Measurements from ENCODE around the gene TRAPPC1.

The TRAPPC1 gene

DNA sequence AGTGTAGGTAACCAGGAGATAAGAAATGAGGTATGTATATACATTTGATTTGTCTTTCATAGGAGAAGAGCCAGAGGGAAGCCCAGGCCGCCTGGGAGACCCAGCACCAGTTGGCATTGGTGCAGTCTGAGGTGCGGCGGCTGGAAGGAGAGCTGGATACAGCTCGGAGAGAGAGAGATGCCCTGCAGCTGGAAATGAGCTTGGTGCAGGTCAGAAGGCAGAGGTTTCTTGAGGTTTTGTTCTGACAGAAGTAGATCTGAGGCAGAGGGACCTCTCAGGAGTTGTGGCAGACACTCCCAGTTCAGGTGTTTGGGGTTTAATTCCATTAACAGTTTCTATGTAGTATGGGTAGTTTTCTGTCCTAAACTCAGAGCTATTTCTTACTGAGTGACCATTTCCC lies 8.3 kb upstream of the TRAPPC1 start:
- no peak for DNase-seq

GRCh38 chr17:7935859-7936258 lies 4.1 kb upstream of the TRAPPC1 start:
- no peak for DNase-seq

DNA sequence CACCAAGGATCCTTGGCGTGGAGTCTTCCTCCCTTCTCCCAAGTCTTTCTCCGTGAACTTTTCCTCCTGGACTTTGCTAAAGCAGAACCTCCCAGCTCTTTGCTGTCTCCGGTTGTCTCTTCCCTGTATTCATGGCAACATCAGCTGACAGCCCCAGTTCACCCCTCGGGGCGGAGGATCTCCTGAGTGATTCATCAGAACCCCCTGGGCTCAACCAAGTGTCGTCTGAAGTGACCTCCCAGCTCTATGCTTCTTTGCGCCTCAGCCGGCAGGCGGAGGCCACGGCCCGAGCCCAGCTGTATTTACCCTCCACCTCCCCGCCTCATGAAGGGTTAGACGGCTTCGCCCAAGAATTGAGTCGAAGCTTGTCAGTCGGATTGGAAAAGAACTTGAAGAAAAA lies 1.2 kb upstream of the TRAPPC1 start:
- DNase-seq: no peak

- no peak for DNase-seq
Observed at GRCh38 chr17:7932483-7932891, 741 bp upstream of the TRAPPC1 start.

GRCh38 chr17:7930841-7931631 lies 710 bp downstream of the TRAPPC1 start:
- no peak for DNase-seq

DNA sequence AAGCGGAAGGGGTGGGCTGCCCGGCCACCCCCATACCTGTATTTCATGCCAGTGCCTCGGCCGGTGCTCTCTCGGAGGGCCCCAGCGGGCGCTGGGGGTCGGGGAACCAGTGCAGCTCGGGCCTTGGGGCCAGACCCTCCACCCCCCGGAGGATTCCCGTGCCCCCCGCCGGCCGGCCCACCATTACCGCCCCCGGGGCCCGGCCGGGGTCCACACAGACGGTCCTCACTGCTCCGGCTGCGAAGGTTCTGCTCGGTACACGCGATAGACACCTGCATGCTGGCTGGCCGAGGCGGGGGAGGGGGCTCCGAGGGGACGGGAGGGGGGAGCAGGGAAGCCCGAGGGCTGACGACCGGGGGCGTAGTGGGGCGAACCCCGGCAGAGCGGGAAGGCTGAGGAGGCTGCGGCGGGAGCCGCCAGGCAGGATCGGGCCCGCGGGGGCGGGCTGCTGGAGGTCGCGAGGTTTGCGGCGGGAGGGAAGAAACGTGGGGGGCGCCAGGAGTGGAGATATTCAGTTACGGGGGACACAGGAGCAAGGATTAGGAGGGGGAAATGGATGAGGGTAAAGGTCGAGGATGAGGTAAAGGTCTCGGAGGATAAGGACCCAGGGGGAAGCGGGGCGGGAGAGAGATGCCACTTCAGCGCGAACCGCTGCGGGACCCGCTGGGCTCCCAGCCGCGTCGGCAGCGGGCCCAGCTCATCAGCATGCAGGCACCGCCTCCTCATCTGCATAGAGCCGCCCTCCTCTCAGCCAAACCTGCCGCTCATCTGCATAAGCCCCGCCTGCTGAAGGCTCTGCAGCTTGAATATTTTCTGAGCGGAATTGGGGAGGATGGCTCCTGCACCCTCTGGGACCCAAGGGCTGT lies 2.4 kb downstream of the TRAPPC1 start, which contains the start of gene KCNAB3:
Gene KCNAB3, minus strand, starts transcription at position 699 of the 866 bp plus-strand sequence. Its CDS starts 421 bp downstream, at position 278.
- no peak for DNase-seq

DNA sequence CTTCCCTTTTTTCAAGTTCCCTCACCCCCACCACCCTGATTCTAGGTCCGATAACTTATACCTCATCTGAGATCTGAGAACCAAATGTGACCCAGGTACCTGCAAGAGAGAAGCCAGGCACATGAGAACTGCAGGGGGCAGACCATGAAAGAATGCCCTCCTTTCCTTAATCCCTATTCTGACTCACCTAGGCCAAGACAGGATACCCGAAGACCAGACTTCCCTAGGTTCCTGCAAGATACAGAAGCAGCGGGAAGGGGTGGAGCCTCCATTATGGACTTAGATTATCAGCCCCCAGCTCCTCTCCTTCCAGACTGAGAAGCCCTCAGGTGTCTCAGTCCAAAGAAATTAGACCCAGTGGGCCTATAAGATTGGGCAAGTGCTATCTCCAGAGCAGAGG lies 4.2 kb downstream of the TRAPPC1 start:
- no peak for DNase-seq

GRCh38 chr17:7922845-7923628 lies 8.7 kb downstream of the TRAPPC1 start:
- DNase-seq: peak; percentile 74

DNA sequence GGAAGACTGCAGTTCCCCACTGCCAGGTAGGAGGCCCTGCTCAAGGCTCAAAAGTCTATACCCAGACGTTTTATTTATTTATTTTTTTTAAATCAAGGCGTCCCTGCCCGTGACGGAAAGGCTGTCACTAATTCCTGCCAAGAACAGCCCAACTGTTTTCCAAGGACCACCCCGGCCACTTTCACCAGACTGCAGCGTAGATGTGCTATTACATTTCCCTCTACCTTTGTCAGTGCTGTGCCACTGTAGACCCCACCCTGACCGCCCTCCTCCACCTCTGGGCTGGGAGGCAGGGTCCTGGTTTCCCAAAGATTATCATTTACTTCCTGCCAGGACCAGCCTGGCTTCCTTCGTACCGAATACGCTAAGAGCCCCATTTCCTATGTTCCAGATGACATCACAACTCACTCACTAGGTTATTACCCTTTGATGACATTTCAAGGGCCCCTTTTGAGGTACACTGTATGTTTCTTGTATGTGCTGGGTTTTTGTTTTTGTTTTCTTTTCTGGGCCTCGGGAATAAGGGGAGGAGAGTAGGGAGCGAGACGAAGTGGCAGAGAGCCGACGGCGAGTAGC lies 9.4 kb downstream of the TRAPPC1 start:
- DNase-seq: no peak

DNA sequence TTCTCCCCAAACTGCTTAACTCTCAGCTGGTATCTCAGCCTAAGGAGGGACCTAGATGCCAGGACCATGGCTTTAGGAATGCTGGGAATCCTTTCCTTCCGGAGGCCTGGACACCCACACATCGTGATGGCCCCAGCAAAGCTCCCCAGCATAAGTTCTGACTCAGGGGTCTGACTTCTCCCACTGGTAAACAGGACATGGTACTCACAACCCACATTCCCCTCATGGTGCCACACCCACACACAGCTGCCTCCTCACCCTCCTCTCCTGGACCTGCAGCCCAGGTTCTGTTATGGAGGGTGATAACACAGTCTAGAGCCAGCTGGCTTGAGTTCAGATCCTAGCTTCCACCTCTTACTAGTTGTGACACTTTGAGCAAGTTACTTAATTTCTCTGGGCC lies 14.9 kb downstream of the TRAPPC1 start:
- no peak for DNase-seq

- no peak for DNase-seq
Observed at GRCh38 chr17:7916385-7916682, 15.4 kb downstream of the TRAPPC1 start.

DNA sequence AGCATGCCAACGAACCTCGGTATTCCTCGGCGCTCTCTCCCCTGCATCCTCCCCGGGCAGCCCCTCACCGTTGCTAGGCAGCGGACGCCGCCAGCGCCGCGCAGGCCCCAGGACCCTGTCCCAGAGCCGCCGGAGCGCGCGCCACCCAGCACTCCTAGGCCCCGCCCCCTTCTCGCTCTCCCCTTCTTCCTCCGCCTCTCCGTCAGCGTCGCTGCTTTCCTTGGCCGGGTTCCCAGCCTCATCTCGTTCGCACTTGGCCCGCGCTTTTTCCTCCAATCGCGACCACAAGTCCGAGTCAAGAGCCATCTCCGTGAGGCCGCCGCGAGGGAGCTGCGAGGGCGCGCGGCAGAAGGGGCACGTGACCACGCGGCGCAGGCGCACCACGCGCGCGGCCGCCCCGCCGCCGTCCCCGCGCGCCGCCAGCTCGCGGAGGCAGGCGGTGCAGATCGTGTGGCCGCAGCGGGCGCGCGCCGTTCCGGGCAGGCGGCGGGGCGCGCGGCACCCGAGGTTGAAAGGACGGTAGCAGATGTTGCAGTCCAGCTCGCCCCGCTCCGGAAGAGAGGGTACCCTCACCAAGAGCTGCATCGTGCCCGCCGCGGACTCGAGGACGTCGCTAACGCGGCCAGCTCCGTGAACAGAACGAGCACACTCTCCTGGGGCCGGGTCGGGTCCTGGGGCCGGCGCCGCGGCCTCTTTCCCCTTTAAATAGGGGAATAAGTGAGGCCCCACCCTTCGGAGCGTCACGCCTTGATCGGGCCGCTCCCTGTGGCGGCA lies 15.9 kb downstream of the TRAPPC1 start, which contains the start of gene RNF227:
Gene RNF227, minus strand, starts transcription at position 679 of the 774 bp plus-strand sequence. Its CDS starts 94 bp downstream, at position 585.
- DNase-seq: peak; percentile 69

DNA sequence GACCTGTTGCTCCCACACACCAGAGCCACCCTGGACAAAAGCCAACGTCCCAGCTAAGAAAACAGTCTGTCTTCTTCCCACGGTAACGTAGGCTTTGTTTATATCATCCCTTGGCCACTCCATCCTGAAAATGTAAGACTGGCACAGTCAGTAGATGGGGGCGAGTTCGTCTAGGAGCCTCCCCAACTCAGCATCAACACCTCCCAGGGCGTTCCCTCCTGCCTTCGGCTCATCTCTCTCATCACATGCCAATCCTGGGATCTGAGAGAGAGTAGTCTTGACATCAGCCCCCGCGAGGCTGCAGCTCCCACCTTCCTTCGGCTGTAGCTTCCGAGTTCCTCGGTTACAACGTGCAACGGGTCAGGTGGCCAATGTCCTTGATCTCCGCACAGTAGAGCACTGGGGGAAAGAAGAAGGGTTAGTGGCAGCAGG lies 16.6 kb downstream of the TRAPPC1 start:
- no peak for DNase-seq

GRCh38 chr17:7912927-7913524 lies 18.7 kb downstream of the TRAPPC1 start:
- DNase-seq: no peak

DNA sequence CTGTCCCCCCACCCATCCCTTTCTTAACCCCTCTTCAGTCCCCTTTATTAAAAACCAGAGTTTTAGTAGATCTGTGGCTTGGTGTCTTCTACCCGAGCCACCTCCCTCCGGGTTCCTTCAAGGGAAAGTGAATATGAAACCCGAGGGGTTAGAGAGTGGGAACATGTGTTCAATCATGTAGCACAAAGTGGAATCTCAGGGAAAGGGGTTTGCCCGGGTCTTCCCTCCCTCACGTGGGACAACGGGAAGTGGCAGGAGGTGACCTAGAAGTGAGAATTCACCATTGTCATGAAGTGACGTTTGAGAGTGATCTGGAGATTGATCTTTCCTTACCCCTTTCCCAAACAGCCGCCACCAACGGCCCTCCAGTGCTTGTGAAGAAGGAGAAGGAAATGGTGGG lies 20.6 kb downstream of the TRAPPC1 start:
- DNase-seq: no peak

DNA sequence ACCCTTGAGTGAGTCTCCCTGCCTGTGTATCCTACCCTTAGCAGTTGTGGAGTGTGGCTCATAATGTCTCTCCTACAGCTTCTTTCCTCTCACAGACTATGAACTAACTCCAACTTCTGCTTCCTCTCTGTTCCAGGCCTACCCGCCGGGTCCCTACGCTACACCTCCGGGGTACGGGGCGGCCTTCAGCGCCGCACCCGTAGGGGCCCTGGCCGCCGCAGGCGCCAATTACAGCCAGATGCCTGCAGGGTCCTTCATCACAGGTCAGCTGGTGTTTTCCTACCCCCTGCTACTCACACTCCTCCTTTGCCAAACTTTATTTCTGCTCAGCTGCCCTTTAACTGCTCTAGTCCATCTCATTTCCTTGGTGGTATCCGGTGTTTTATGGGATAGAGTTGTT lies 21.0 kb downstream of the TRAPPC1 start:
- DNase-seq: no peak

DNA sequence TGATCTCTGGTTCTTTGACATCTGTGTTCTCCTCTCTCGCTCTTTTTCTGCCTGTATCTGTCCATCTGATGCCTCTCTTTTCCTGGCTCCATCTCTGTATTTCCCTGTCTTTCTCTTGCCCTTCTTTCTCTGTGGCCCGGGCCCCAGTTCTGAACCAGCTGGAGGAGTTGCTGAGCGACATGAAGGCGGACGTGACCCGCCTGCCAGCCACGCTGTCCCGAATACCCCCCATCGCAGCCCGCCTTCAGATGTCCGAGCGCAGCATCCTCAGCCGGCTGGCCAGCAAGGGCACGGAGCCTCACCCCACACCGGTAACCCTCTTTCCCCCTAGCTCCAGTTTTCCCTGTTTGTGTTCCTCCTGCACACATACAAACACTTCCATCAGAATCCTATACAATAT lies 21.5 kb downstream of the TRAPPC1 start:
- DNase-seq: no peak

GRCh38 chr17:7909089-7909488 lies 22.7 kb downstream of the TRAPPC1 start:
- no peak for DNase-seq

- DNase-seq: no peak
Observed at GRCh38 chr17:7903154-7904103, 28.3 kb downstream of the TRAPPC1 start.

DNA sequence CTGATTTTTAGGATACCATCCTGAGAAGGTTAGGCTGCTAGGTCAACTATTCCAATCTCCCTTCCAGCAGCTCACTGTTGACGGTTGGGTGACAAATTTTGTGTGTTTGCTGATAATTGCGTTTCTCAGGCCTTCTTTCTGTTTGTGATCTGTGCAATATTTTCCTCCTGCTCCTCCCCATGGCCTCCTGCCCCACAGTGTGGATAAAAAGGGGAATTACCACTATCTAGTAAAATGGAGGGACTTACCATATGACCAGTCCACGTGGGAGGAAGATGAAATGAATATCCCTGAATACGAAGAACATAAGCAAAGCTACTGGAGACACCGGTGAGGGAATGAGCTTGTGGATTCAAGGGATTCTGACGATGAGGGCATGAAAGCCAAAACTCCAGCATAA lies 34.0 kb downstream of the TRAPPC1 start:
- no peak for DNase-seq

Data from activated T-cell treated with anti-CD3 and anti-CD28 coated beads for 4 hours (primary cell).